Hepatocyte (in vitro differentiated cells): ENCODE data around the gene S100A8. TPM values are rescaled to one million over a fixed set of nuclear protein-coding genes. Genes with fewer than 3 reads are reported as not detected.

Source experiments
- DNase-seq: peaks from one replicate; pipeline ENCODE4 v3.0.0-alpha.2; 2016; ENCODE audit warnings: low spot score
- H2AFZ ChIP-seq: fragments of 200-600 bp; sonication (generic); 2 replicates; pipeline ENCODE4 v1.6.0; 2016; ENCODE audit warnings: antibody characterized with exemption, mild to moderate bottlenecking
- H3K27ac ChIP-seq: fragments of 200-600 bp; sonication (generic); 2 replicates; pipeline ENCODE4 v1.5.1; 2016; ENCODE audit warnings: mild to moderate bottlenecking
- H3K27me3 ChIP-seq: fragments of 200-600 bp; sonication (generic); 2 replicates; pipeline ENCODE4 v1.6.1; 2016
- H3K36me3 ChIP-seq: fragments of 200-600 bp; sonication (generic); replicated peaks from 2 replicates; pipeline ENCODE4 v1.5.1; 2016; ENCODE audit warnings: low read depth; ENCODE audit not compliant: insufficient read depth
- H3K4me1 ChIP-seq: fragments of 200-600 bp; sonication (generic); 2 replicates; pipeline ENCODE4 v1.5.1; 2016; ENCODE audit warnings: mild to moderate bottlenecking, moderate library complexity; ENCODE audit not compliant: insufficient read depth
- H3K4me2 ChIP-seq: fragments of 200-600 bp; sonication (generic); 2 replicates; pipeline ENCODE4 v1.6.0; 2016
- H3K4me3 ChIP-seq: fragments of 200-600 bp; sonication (generic); 2 replicates; pipeline ENCODE4 v1.5.1; 2016; ENCODE audit warnings: mild to moderate bottlenecking
- H3K79me2 ChIP-seq: fragments of 200-600 bp; sonication (generic); 2 replicates; pipeline ENCODE4 v1.6.0; 2017; ENCODE audit warnings: mild to moderate bottlenecking
- H3K9me2 ChIP-seq: fragments of 200-600 bp; sonication (generic); replicated peaks from 2 replicates; pipeline ENCODE4 v1.6.0; 2017; ENCODE audit warnings: mild to moderate bottlenecking; ENCODE audit not compliant: insufficient read depth
- H3K9me3 ChIP-seq: fragments of 200-600 bp; sonication (generic); 2 replicates; pipeline ENCODE4 v1.5.1; 2016; ENCODE audit warnings: low read depth, mild to moderate bottlenecking
- H4K20me1 ChIP-seq: fragments of 200-600 bp; sonication (generic); 2 replicates; pipeline ENCODE4 v1.6.0; 2016; ENCODE audit warnings: mild to moderate bottlenecking; ENCODE audit not compliant: insufficient read depth, poor library complexity, severe bottlenecking
- EZH2 ChIP-seq: fragments of 200-600 bp; sonication (generic); IDR thresholded peaks from 2 replicates; pipeline ENCODE4 v1.6.1; 2016; ENCODE audit warnings: antibody characterized with exemption, mild to moderate bottlenecking, borderline replicate concordance
- EZH2phosphoT487 ChIP-seq: fragments of 200-600 bp; sonication (generic); IDR thresholded peaks from one replicate; pipeline ENCODE4 v1.6.1; 2018; ENCODE audit warnings: antibody characterized with exemption, mild to moderate bottlenecking, low read depth, moderate library complexity; ENCODE audit not compliant: unreplicated experiment, severe bottlenecking
- WGBS: methylation state at CpG from one replicate; pipeline ENCODE4 v1.1.6; 2016; ENCODE audit warnings: low lambda C conversion rate; ENCODE audit errors: missing lambda C conversion rate; 5-methylcytosine and 5-hydroxymethylcytosine counted together
- polyA plus RNA-seq: library from polyadenylated mRNA; unstranded; fragments of >200 nt; fragmentation: Nextera tagmentation; extraction: Ambion mirVana; gene quantifications from 2 replicates; pipeline ENCODE4 v1.2.1, GENCODE V29; 2016
- total RNA-seq: library from RNA; depleted of rRNA; stranded (reverse); fragments of >200 nt; gene quantifications from 2 replicates; pipeline ENCODE4 v1.2.3, GENCODE V29; 2014
- TF ChIP-seq, protein P1 (sequence below): fragments of 200-600 bp; sonication (generic); IDR thresholded peaks from 2 replicates; pipeline ENCODE4 v1.5.1; 2016; ENCODE audit warnings: antibody characterized with exemption, mild to moderate bottlenecking; ENCODE audit not compliant: poor library complexity

Gene S100A8
- total and polyA plus RNA-seq, 2 experiments from 2014 or later, result 0.70 to 2.2 TPM

- Histone ChIP-seq H3K27me3 (peaks cover 17% of the 10 kb centered on the region), H3K27ac (no peak overlapping the region), H3K4me3 (no peak overlapping the region), H4K20me1 (no peaks in the 10 kb centered on the region), H3K9me3 (no peaks in the 10 kb centered on the region), H2AFZ (no peak overlapping the region), H3K79me2 (no peaks in the 10 kb centered on the region), H3K4me1 (no peaks in the 10 kb centered on the region), H3K36me3 (no peaks in the 10 kb centered on the region), H3K4me2 (no peak overlapping the region), H3K9me2 (no peaks in the 10 kb centered on the region)
- 8% methylated on average over 1 of the region's 1 CpG for WGBS
- no peak for TF ChIP-seq EZH2
- TF ChIP-seq EZH2phosphoT487, result no peak
- TF ChIP-seq, protein P1, sequence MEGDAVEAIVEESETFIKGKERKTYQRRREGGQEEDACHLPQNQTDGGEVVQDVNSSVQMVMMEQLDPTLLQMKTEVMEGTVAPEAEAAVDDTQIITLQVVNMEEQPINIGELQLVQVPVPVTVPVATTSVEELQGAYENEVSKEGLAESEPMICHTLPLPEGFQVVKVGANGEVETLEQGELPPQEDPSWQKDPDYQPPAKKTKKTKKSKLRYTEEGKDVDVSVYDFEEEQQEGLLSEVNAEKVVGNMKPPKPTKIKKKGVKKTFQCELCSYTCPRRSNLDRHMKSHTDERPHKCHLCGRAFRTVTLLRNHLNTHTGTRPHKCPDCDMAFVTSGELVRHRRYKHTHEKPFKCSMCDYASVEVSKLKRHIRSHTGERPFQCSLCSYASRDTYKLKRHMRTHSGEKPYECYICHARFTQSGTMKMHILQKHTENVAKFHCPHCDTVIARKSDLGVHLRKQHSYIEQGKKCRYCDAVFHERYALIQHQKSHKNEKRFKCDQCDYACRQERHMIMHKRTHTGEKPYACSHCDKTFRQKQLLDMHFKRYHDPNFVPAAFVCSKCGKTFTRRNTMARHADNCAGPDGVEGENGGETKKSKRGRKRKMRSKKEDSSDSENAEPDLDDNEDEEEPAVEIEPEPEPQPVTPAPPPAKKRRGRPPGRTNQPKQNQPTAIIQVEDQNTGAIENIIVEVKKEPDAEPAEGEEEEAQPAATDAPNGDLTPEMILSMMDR, result no peak
- no peak for DNase-seq
These were observed 40.4 kb downstream of the S100A8 start for GRCh38 chr1:153350321-153350957.

GRCh38 chr1:153349363-153350320 is 41.2 kb downstream of the S100A8 start:
- WGBS, result 61% methylated on average over 17 of the region's 17 CpGs
- no peak overlapping the region for H3K27ac ChIP-seq

GRCh38 chr1:153348511-153349362 is 42.1 kb downstream of the S100A8 start, which contains the start of gene PGLYRP4:
TSS of gene PGLYRP4 (minus strand) at chr1:153348841. CDS start at chr1:153347932, 909 bp downstream.
- no peaks in the 10 kb centered on the region for H4K20me1 ChIP-seq
- H3K4me1 ChIP-seq, result no peaks in the 10 kb centered on the region
- H3K36me3 ChIP-seq, result no peaks in the 10 kb centered on the region
- no peak for DNase-seq
- no peaks in the 10 kb centered on the region for H3K79me2 ChIP-seq
- no peak within 1 kb of the TSS for H3K4me2 ChIP-seq
- 54% methylated on average over 10 of the region's 10 CpGs for WGBS
- H3K27me3 ChIP-seq, result peaks cover 17% of the 10 kb centered on the region
- TF ChIP-seq EZH2phosphoT487 (no peak), EZH2 (no peak)
- TF ChIP-seq, protein P1, result no peak
- no peaks in the 10 kb centered on the region for H3K9me2 ChIP-seq
- no peak within 1 kb of the TSS for H3K27ac ChIP-seq
- no peak within 1 kb of the TSS for H3K4me3 ChIP-seq
- no peaks in the 10 kb centered on the region for H3K9me3 ChIP-seq
- no peak within 1 kb of the TSS for H2AFZ ChIP-seq

More at GRCh38 chr1:153349363-153350320, 41.2 kb downstream of the S100A8 start:
- Histone ChIP-seq H3K9me2 (no peaks in the 10 kb centered on the region), H4K20me1 (no peaks in the 10 kb centered on the region), H3K4me3 (no peak overlapping the region), H3K4me2 (no peak overlapping the region), H3K4me1 (no peaks in the 10 kb centered on the region), H3K27me3 (peaks cover 17% of the 10 kb centered on the region), H2AFZ (no peak overlapping the region), H3K9me3 (no peaks in the 10 kb centered on the region), H3K36me3 (no peaks in the 10 kb centered on the region), H3K79me2 (no peaks in the 10 kb centered on the region)
- DNase-seq, result no peak
- TF ChIP-seq EZH2 (no peak), EZH2phosphoT487 (no peak)
- TF ChIP-seq, protein P1, result no peak
